ENCODE measurements around the gene MFSD2B. TPM values are rescaled to one million over a fixed set of nuclear protein-coding genes. Genes with fewer than 3 reads are reported as not detected.

Gene MFSD2B
- total RNA-seq, 1 experiment from 2014 or later, result not detected

- H3K9me3 Mint-ChIP-seq (ENCODE audit: low read depth, unreplicated experiment), result no peaks in the 10 kb centered on the region
- CTCF ChIA-PET, result no interaction called here
- BruUV-seq (replicated peaks), result no TSS peak
- H3K4me1 Mint-ChIP-seq (ENCODE audit: low read depth, unreplicated experiment), result no peaks in the 10 kb centered on the region
- DNase-seq, result no peak
- no peaks in the 10 kb centered on the region for H3K36me3 Mint-ChIP-seq (ENCODE audit: insufficient read depth, unreplicated experiment)
- no peak overlapping the region for H3K4me3 Mint-ChIP-seq (ENCODE audit: low read depth, unreplicated experiment)
- intact Hi-C loops (cut with micrococcal nuclease; ENCODE audit: unreplicated experiment), result no loop called here
- TF ChIP-seq CTCF (IDR thresholded peaks at IDR 0.05; ENCODE audit: unreplicated experiment), result no peak
- no peak overlapping the region for H3K27ac Mint-ChIP-seq (ENCODE audit: unreplicated experiment)
- no peaks in the 10 kb centered on the region for H3K27me3 Mint-ChIP-seq (ENCODE audit: unreplicated experiment)
Observed at GRCh38 chr2:24024018-24024417, 14.1 kb downstream of the MFSD2B start.

- DNase-seq, result no peak
- CTCF ChIA-PET, result interaction anchor here (0.6 kb wide), 1 partner anchor 513 kb away, joined by 4 read pairs; no protein-coding TSS in a partner anchor
- no peak overlapping the region for H3K4me3 Mint-ChIP-seq (ENCODE audit: low read depth, unreplicated experiment)
- no peaks in the 10 kb centered on the region for H3K9me3 Mint-ChIP-seq (ENCODE audit: low read depth, unreplicated experiment)
- H3K4me1 Mint-ChIP-seq (ENCODE audit: low read depth, unreplicated experiment), result no peaks in the 10 kb centered on the region
- H3K36me3 Mint-ChIP-seq (ENCODE audit: insufficient read depth, unreplicated experiment), result peaks cover 4% of the 10 kb centered on the region
- intact Hi-C loops (cut with micrococcal nuclease; ENCODE audit: unreplicated experiment), result no loop called here
- H3K27ac Mint-ChIP-seq (ENCODE audit: unreplicated experiment), result no peak overlapping the region
- no TSS peak for BruUV-seq (replicated peaks)
- TF ChIP-seq CTCF (IDR thresholded peaks at IDR 0.05; ENCODE audit: unreplicated experiment), result no peak
- no peaks in the 10 kb centered on the region for H3K27me3 Mint-ChIP-seq (ENCODE audit: unreplicated experiment)
Observed at GRCh38 chr2:24024996-24025663, 15.2 kb downstream of the MFSD2B start.

DNA sequence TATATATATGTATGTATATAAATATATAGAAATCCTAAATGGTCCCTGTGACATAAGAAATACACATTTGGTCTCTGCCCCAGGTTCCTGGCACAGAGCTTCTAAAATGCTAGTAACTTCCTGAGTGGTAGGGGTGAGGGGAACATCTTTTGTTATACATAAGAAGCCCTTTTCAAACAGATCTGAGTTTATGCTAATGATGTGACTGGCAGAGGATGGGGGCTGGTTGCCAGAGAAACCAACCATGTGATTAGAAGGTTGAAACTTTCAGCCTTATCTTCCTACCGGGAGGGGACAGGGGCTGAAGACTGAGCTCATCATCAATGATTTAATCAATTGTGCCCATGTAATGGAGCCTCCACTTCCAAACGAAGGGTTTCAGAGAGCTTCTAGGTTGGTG, 16.3 kb downstream of the MFSD2B start:
- Mint-ChIP-seq H3K27ac (ENCODE audit: unreplicated experiment) (no peak overlapping the region), H3K27me3 (ENCODE audit: unreplicated experiment) (no peaks in the 10 kb centered on the region), H3K4me3 (ENCODE audit: low read depth, unreplicated experiment) (no peak overlapping the region), H3K4me1 (ENCODE audit: low read depth, unreplicated experiment) (no peaks in the 10 kb centered on the region), H3K36me3 (ENCODE audit: insufficient read depth, unreplicated experiment) (peaks cover 4% of the 10 kb centered on the region), H3K9me3 (ENCODE audit: low read depth, unreplicated experiment) (no peaks in the 10 kb centered on the region)
- CTCF ChIA-PET, result no interaction called here
- DNase-seq, result no peak
- intact Hi-C loops (cut with micrococcal nuclease; ENCODE audit: unreplicated experiment), result no loop called here
- BruUV-seq (replicated peaks), result no TSS peak
- TF ChIP-seq CTCF (IDR thresholded peaks at IDR 0.05; ENCODE audit: unreplicated experiment), result no peak

- Mint-ChIP-seq H3K4me3 (ENCODE audit: low read depth, unreplicated experiment) (no peak overlapping the region), H3K27me3 (ENCODE audit: unreplicated experiment) (no peaks in the 10 kb centered on the region), H3K36me3 (ENCODE audit: insufficient read depth, unreplicated experiment) (peaks cover 5% of the 10 kb centered on the region), H3K27ac (ENCODE audit: unreplicated experiment) (no peak overlapping the region), H3K9me3 (ENCODE audit: low read depth, unreplicated experiment) (no peaks in the 10 kb centered on the region), H3K4me1 (ENCODE audit: low read depth, unreplicated experiment) (no peaks in the 10 kb centered on the region)
- DNase-seq, result no peak
- no TSS peak for BruUV-seq (replicated peaks)
- TF ChIP-seq CTCF (IDR thresholded peaks at IDR 0.05; ENCODE audit: unreplicated experiment), result no peak
- CTCF ChIA-PET, result no interaction called here
- intact Hi-C loops (cut with micrococcal nuclease; ENCODE audit: unreplicated experiment), result no loop called here
Observed at GRCh38 chr2:24038786-24039499, 29.1 kb downstream of the MFSD2B start.
